B cell (primary cell): ENCODE results near the gene WWP2.
"Not testable (repeated sequence)": the region's sequence is repeated elsewhere in the genome, so short reads cannot be mapped to it uniquely, and the experiment has no call there.

ENCODE experiments used
- CTCF ChIP-seq: fragments of 200-600 bp; IDR thresholded peaks from one replicate; pipeline ENCODE4 v1.8.0; 2022; ENCODE audit warnings: antibody characterized with exemption, mild to moderate bottlenecking
- EZH2 ChIP-seq: IDR thresholded peaks from 2 replicates; pipeline ENCODE4 v1.6.1; 2012; ENCODE audit warnings: borderline replicate concordance, low read depth, mild to moderate bottlenecking, moderate library complexity, low read length; ENCODE audit not compliant: insufficient read depth, poor library complexity, severe bottlenecking

GRCh38 chr16:69824564-69825142 lies 62.5 kb downstream of the WWP2 start:
- TF ChIP-seq EZH2, CTCF: not testable (repeated sequence)
